Epithelial cell of prostate (primary cell): Measurements from ENCODE around the gene CAMSAP3.

Experiments
- DNase-seq: peaks from one replicate; pipeline ENCODE4 v3.0.0-alpha.2; 2011; ENCODE audit warnings: low read depth, low spot score
- H3K27ac ChIP-seq: fragments of 450-650 bp; 2 replicates; pipeline ENCODE4 v1.5.1; 2017; ENCODE audit warnings: mild to moderate bottlenecking

CAMSAP3 gene, protein sequence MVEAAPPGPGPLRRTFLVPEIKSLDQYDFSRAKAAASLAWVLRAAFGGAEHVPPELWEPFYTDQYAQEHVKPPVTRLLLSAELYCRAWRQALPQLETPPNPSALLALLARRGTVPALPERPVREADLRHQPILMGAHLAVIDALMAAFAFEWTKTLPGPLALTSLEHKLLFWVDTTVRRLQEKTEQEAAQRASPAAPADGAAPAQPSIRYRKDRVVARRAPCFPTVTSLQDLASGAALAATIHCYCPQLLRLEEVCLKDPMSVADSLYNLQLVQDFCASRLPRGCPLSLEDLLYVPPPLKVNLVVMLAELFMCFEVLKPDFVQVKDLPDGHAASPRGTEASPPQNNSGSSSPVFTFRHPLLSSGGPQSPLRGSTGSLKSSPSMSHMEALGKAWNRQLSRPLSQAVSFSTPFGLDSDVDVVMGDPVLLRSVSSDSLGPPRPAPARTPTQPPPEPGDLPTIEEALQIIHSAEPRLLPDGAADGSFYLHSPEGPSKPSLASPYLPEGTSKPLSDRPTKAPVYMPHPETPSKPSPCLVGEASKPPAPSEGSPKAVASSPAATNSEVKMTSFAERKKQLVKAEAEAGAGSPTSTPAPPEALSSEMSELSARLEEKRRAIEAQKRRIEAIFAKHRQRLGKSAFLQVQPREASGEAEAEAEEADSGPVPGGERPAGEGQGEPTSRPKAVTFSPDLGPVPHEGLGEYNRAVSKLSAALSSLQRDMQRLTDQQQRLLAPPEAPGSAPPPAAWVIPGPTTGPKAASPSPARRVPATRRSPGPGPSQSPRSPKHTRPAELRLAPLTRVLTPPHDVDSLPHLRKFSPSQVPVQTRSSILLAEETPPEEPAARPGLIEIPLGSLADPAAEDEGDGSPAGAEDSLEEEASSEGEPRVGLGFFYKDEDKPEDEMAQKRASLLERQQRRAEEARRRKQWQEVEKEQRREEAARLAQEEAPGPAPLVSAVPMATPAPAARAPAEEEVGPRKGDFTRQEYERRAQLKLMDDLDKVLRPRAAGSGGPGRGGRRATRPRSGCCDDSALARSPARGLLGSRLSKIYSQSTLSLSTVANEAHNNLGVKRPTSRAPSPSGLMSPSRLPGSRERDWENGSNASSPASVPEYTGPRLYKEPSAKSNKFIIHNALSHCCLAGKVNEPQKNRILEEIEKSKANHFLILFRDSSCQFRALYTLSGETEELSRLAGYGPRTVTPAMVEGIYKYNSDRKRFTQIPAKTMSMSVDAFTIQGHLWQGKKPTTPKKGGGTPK

GRCh38 chr19:7595466-7596133 lies at the start of gene CAMSAP3:
Gene CAMSAP3, plus strand, starts transcription at chr19:7595863. Its CDS starts 140 bp downstream, at chr19:7596003.
- H3K27ac ChIP-seq, result no peak within 1 kb of the TSS

DNA sequence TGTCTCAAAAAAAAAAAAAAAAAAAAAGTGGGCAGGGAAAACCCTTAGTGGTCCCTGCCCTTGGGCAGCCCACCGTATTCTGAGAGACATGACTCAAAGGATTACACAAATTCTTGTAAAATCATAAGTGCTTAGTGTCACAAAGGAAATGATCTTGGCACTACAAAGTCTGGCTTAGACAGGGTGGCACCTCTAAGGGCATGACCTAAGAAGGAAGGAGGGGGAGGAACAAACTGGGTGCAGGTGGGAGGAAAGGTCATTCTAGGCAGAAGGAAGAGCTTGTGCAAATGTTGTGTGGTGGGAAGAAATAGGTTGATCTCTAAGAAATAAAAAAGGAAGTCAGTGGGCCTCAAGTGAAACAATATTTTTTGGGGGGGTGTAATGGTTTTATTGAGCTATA lies 49.8 kb upstream of the CAMSAP3 start:
- no peak overlapping the region for H3K27ac ChIP-seq
- no peak for DNase-seq

More at GRCh38 chr19:7595466-7596133, at the start of gene CAMSAP3:
- DNase-seq, result no peak

DNA sequence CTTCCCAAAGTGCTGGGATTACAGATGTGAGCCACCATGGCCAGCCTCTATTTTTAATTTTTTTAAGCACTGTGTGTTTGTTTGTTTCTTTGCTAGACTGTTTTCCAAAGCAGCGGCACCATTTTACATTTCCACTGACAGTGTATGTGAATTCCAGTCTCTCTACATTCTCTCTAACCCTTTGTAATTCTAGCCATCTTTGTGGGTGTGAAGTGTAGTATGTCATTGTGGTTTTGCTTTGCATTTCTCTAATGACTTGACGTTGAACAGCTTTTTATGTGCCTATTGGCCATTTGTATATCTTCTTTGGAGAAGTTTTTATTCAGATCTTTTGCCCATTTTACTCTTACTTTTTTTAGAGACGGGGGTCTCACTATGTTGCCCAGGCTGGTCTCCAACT lies 48.5 kb upstream of the CAMSAP3 start:
- no peak overlapping the region for H3K27ac ChIP-seq
- DNase-seq, result no peak

DNA sequence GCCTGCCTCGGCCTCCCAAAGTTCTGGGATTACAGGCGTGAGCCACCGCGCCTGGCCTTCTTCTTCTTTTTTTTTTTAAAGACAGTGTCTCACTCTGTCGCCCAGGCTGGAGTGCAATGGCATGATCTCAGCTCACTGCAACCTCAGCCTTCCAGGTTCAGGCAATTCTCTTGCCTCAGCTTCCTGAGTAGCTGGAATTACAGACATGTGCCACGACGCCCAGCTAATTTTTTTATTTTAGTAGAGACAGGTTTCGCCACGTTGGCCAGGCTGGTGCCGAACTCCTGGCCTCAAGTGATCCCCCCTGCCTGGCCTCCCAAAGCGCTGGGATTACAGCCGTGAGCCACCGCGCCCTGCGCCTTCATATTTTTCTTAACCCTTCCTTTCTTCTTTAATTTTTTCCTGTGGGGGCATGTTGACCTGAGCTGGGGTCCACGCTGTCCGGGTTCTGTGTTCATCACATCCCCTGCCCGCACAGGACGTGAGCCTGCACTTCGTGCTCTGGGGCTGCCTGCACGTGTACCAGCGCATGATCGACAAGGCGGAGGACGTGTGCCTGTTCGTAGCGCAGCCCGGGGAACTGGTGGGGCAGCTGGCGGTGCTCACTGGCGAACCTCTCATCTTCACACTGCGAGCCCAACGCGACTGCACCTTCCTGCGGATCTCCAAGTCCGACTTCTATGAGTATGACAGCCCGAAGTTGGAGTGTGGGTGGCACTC lies 46.1 kb upstream of the CAMSAP3 start:
- H3K27ac ChIP-seq, result no peak overlapping the region
- no peak for DNase-seq

- no peak overlapping the region for H3K27ac ChIP-seq
- no peak for DNase-seq
Measured at GRCh38 chr19:7550169-7550770, 45.4 kb upstream of the CAMSAP3 start.

DNA sequence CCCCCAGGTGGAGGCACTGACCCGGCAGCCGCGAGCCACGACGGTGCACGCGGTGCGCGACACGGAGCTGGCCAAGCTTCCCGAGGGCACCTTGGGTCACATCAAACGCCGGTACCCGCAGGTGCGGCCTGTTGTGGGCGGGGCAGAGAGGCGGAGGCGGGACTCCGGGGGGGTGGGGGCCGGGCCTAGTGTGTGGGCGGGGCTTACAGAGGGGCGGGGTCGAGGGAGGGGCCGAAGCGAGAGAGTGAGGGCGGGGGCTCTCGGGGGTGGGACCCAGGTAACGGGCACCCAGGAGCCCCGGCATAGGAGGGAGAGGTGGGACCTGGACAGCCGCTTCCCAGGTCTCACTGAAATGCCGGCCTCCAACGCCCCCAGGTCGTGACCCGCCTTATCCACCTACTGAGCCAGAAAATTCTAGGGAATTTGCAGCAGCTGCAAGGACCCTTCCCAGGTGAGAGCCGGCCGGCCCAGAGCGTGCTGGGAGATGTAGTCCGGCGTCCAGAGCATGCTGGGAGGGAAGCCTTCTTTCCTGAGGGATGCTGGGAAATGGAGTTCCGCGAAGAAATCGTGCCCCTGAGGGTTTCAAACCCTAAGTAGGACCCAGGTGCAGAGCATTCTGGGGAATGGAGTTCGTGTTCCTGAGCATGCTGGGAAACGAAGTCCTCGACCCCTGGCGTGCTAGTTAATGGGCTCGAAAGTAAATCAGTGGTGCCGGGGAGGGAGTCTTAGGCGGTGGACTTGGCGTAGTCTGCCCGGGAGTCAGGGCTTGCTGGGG lies 44.5 kb upstream of the CAMSAP3 start:
- H3K27ac ChIP-seq, result no peak overlapping the region
- no peak for DNase-seq

DNA sequence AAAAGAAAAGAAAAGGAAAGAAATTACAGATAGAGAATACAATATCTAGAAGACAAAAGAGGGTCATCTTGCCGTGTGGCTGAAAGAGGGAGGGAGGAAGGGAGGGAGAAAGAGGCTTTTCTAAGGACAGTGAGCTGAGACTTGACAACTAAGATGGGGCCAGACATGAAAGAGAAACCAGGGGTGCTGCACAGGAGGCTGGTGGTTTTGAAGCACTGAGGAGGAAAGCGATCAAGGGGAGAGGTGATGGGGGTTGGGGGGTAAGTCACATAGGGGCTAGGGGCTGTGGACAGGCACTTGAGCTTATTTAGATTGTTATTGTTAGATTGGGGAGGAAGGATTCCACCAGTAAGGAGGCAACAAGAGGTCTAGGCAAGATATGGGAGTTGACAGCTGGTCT lies 42.9 kb upstream of the CAMSAP3 start:
- no peak for DNase-seq
- no peak overlapping the region for H3K27ac ChIP-seq

DNA sequence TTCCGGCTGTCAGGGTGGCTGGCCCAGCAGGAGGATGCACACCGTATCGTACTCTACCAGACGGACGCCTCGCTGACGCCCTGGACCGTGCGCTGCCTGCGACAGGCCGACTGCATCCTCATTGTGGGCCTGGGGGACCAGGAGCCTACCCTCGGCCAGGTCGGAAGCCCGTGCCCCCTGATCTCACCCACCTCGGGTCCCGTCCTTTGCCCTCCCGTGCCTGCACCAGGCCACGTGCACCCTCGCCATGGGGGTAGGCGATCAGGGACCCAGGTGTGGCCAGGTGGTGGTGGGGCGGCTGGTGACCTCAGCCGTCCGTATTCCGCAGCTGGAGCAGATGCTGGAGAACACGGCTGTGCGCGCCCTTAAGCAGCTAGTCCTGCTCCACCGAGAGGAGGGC lies 41.1 kb upstream of the CAMSAP3 start:
- H3K27ac ChIP-seq, result no peak overlapping the region
- DNase-seq, result no peak

GRCh38 chr19:7554990-7555864 lies 40.4 kb upstream of the CAMSAP3 start:
- H3K27ac ChIP-seq, result no peak overlapping the region
- DNase-seq, result no peak

- DNase-seq, result no peak
- H3K27ac ChIP-seq, result no peak overlapping the region
Measured at GRCh38 chr19:7556696-7557315, 38.9 kb upstream of the CAMSAP3 start.

DNA sequence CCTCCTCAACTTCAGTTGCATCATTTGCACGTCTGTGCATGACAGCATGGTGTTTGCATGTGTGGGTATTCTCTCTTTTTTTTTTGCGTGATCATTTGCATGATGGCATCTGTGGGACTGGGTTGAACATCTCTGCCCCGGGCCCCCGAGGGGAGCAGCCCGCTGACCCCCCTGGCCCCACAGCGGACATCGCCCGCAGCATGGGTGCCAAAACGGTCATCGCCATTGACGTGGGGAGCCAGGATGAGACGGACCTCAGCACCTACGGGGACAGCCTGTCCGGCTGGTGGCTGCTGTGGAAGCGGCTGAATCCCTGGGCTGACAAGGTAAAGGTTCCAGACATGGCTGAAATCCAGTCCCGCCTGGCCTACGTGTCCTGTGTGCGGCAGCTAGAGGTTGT lies 37.0 kb upstream of the CAMSAP3 start:
- no peak overlapping the region for H3K27ac ChIP-seq
- no peak for DNase-seq

DNA sequence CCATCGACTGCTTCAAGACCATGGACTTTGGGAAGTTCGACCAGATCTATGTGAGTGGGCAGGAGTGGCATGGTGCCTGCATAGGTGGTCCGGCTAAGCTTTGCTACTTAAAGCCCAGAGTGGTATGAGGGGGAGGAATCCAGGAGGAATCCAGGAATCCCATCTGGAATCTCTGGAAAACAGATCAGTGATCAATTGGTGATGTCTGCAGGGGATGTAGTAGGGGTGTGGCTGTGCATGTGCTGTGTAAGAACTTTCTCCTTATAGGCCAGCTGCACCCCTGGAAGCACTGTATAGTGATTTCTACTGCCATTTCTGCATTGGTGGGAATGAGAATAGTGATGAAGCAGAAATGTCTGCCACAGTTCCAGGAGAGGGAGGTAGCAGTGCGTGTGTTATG lies 36.6 kb upstream of the CAMSAP3 start:
- no peak overlapping the region for H3K27ac ChIP-seq
- DNase-seq, result no peak

DNA sequence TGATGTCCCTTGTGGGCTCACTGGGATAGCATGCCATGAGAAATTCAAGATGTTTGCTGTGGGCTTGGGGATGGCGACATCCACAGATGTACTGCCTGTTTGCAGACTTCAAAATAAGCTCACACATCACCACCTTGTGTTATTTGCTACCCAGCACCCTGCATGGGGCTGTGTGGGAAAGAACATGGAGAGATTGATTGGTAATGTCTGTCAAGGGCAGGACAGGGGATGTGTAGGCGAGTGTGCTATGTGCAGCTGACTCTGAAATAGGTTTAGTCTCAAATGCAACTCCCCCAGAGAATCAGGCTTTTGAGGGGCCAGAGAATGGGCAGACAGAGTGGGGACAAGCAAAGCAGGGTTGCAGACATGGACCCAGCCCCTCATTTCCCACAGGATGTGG lies 35.4 kb upstream of the CAMSAP3 start:
- H3K27ac ChIP-seq, result no peak overlapping the region
- DNase-seq, result no peak

- no peak for DNase-seq
- H3K27ac ChIP-seq, result no peak overlapping the region
Measured at GRCh38 chr19:7561325-7561724, 34.3 kb upstream of the CAMSAP3 start.

GRCh38 chr19:7562646-7563393 lies 32.8 kb upstream of the CAMSAP3 start:
- H3K27ac ChIP-seq, result no peak overlapping the region
- DNase-seq, result no peak

GRCh38 chr19:7564866-7565265 lies 30.8 kb upstream of the CAMSAP3 start:
- DNase-seq, result no peak

More at GRCh38 chr19:7564866-7565265, 30.8 kb upstream of the CAMSAP3 start:
- no peak overlapping the region for H3K27ac ChIP-seq
